ENCODE data around the gene RASAL2.

The RASAL2 gene

DNA sequence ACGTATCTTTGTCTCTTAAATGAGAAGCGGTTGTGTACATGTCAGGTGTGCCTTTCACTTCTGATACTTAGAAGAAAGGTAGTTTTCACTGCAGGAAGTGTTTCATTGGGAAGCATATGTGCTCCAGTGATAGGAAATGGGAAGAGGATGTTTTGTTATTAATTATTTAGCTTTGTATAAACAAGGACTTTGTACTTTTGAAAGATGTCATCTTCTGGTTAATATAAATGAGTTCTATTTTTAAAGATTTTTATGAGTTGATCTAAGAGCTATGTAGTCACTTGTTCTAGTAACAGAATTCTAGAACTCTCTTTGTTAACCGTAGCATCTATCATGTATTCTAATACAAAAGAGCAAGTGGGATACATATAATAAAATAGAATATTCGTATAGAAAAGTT, 130.5 kb downstream of the RASAL2 start:
- no peak for DNase-seq (ENCODE audit: low read depth, low spot score)
- Histone ChIP-seq H3K36me3 (ENCODE audit: insufficient read depth, low read length) (no peaks in the 10 kb centered on the region), H3K4me3 (no peak overlapping the region), H3K9ac (ENCODE audit: insufficient read length) (no peak overlapping the region), H3K9me3 (ENCODE audit: low read depth, low read length) (no peaks in the 10 kb centered on the region), H3K27ac (no peak overlapping the region)
- no peak for TF ChIP-seq EZH2 (IDR thresholded peaks at IDR 0.05)
- TF ChIP-seq POLR2AphosphoS5 (IDR thresholded peaks at IDR 0.05; ENCODE audit: borderline replicate concordance, low read depth, low read length) = no peak
- TF ChIP-seq FOXP2 (optimal IDR thresholded peaks at IDR 0.05; ENCODE audit: control extremely low read depth, extremely low read length, insufficient read depth) = no peak

DNA sequence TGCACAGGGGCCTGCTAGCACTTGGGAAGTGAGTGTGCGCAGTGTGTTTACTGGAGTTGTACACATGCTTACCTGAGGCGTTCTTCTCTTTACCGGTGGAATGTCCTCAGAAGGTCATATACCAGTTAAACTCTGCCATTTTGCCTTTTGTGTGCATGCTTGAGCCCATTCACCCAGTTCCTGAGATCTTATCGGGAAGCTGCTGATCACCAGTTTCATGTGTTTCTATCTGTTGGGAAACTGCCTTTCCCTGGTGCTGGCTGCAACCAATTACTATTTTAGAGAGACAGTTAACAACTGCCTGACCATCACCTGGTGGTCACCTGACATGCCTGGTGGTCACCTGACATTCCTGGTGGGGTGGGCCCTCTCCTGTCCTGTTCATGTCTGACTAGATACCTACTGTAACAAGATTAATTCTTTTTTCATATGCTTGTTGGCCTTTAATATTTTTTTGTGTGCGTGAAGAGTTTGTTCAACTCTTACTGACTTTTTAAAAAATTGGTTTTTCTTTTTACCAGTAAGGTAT, 137.0 kb downstream of the RASAL2 start:
- no peaks in the 10 kb centered on the region for H3K9me3 ChIP-seq (ENCODE audit: low read depth, low read length)
- DNase-seq (ENCODE audit: low read depth, low spot score) = no peak
- no peaks in the 10 kb centered on the region for H3K36me3 ChIP-seq (ENCODE audit: insufficient read depth, low read length)
- no peak overlapping the region for H3K4me3 ChIP-seq
- H3K27ac ChIP-seq = no peak overlapping the region
- no peak overlapping the region for H3K9ac ChIP-seq (ENCODE audit: insufficient read length)
- TF ChIP-seq EZH2 (IDR thresholded peaks at IDR 0.05) (no peak), FOXP2 (optimal IDR thresholded peaks at IDR 0.05; ENCODE audit: control extremely low read depth, extremely low read length, insufficient read depth) (no peak)

DNA sequence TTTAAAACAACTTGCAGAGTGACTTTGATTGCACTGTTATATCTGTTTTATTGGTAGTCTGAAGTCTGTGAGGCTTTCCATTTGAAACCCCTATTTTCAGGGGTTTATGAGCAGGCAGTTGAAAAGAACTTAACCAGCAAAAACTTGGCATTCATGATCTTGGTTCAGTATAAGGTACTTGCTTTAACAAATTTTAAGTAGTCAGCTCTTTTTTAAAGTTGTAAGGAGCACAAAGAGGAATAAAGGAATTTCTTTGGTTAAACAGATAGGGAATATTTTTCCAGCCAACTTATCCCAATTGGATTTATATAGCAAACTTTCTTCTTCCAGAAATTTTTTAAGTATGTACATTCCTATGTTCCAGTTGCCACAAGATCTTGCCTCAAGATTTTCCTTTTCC, 138.2 kb downstream of the RASAL2 start:
- Histone ChIP-seq H3K27ac (peak overlapping the region; percentile 67), H3K4me3 (no peak overlapping the region), H3K9ac (ENCODE audit: insufficient read length) (no peak overlapping the region), H3K36me3 (ENCODE audit: insufficient read depth, low read length) (no peaks in the 10 kb centered on the region), H3K9me3 (ENCODE audit: low read depth, low read length) (no peaks in the 10 kb centered on the region)
- no peak for DNase-seq (ENCODE audit: low read depth, low spot score)
- TF ChIP-seq POLR2AphosphoS5 (IDR thresholded peaks at IDR 0.05; ENCODE audit: borderline replicate concordance, low read depth, low read length) (no peak), FOXP2 (optimal IDR thresholded peaks at IDR 0.05; ENCODE audit: control extremely low read depth, extremely low read length, insufficient read depth) (no peak), EZH2 (IDR thresholded peaks at IDR 0.05) (no peak)

DNA sequence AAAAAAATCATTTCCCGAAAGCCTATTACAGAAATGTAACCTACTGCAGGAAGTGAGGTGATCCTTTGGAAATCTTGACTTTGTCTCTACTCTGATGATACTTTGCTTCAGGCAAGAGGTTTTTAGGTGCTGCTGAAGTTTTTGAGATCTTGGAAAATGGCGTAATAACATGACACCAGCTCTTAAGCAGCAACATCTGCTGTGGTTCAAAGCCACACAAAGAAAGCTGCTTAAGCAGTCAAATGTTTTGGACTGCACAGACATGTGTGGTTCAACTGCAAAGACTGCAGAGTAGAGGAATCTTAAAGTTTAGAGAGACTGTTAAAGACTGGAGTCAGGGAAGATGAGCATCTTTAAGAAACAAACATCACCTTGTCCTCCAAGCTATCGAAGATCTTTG, 139.0 kb downstream of the RASAL2 start:
- no peak overlapping the region for H3K9ac ChIP-seq (ENCODE audit: insufficient read length)
- no peaks in the 10 kb centered on the region for H3K36me3 ChIP-seq (ENCODE audit: insufficient read depth, low read length)
- H3K9me3 ChIP-seq (ENCODE audit: low read depth, low read length) = no peaks in the 10 kb centered on the region
- H3K4me3 ChIP-seq = no peak overlapping the region
- TF ChIP-seq EZH2 (IDR thresholded peaks at IDR 0.05) = no peak
- peak overlapping the region; percentile 67; the same call in 1 of the 2 replicates for H3K27ac ChIP-seq
- peak; percentile 55 for DNase-seq (ENCODE audit: low read depth, low spot score)

DNA sequence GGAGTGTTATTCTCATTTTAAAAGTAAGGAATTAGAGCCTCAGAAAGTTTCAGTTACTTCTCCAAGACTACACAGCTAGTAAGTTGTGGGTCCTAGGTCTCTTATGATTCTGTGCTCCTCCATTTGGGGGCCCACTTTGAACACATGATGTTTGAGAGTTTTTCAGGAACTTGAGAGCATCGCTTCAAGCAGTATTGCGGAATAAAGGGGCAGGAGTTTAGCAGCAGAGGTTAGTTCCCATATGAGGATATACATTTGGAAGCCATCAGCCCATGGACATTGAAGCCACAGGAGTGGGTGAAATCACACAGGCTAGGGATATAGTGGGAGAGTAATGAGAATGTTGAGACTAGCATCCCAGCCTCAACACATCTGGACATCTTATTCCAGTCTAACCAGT, 143.2 kb downstream of the RASAL2 start:
- Histone ChIP-seq H3K9ac (ENCODE audit: insufficient read length) (no peak overlapping the region), H3K36me3 (ENCODE audit: insufficient read depth, low read length) (no peaks in the 10 kb centered on the region), H3K27ac (no peak overlapping the region), H3K9me3 (ENCODE audit: low read depth, low read length) (no peaks in the 10 kb centered on the region), H3K4me3 (no peak overlapping the region)
- no peak for DNase-seq (ENCODE audit: low read depth, low spot score)
- TF ChIP-seq FOXP2 (optimal IDR thresholded peaks at IDR 0.05; ENCODE audit: control extremely low read depth, extremely low read length, insufficient read depth) (no peak), POLR2AphosphoS5 (IDR thresholded peaks at IDR 0.05; ENCODE audit: borderline replicate concordance, low read depth, low read length) (no peak), EZH2 (IDR thresholded peaks at IDR 0.05) (no peak)

DNA sequence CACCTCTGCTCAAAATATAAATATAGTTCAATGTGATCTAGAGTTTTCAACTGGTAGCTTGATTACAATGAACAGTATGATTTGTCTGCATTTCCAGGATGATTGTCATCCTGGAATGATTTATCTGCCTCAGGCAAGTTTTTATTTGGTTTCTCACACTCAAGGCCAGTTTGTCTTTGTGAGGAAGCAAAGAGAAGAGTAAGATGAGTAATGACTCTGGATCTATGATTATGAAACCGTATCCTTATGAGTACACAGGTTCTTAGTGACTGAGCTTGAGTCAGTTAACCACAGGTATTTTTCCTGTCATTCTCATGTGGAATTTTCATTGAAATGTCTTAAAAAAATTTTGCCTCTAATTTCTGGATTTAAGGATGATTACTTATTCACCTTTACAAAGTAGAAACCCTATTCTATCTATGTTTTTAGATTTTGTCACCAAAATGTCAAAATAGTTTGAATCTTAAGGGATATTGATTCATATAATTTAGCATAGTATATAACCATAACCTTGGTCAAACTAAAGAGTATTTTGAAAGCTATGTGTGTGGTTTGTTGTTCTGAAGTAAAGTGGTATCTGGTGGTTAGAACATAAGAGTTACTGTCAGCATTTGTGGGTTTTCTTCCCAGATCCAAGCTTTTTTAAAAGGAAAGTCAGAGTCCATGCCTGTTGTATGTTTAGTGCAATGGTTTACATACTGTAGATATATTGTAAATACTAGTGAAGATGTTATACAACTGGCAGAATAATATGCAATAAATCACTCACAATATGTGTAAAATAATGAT, 145.0 kb downstream of the RASAL2 start:
- Histone ChIP-seq H3K4me3 (no peak overlapping the region), H3K36me3 (ENCODE audit: insufficient read depth, low read length) (no peaks in the 10 kb centered on the region), H3K9me3 (ENCODE audit: low read depth, low read length) (no peaks in the 10 kb centered on the region), H3K27ac (no peak overlapping the region), H3K9ac (ENCODE audit: insufficient read length) (no peak overlapping the region)
- TF ChIP-seq POLR2AphosphoS5 (IDR thresholded peaks at IDR 0.05; ENCODE audit: borderline replicate concordance, low read depth, low read length) = no peak
- TF ChIP-seq FOXP2 (optimal IDR thresholded peaks at IDR 0.05; ENCODE audit: control extremely low read depth, extremely low read length, insufficient read depth) = no peak
- no peak for TF ChIP-seq EZH2 (IDR thresholded peaks at IDR 0.05)
- no peak for DNase-seq (ENCODE audit: low read depth, low spot score)

DNA sequence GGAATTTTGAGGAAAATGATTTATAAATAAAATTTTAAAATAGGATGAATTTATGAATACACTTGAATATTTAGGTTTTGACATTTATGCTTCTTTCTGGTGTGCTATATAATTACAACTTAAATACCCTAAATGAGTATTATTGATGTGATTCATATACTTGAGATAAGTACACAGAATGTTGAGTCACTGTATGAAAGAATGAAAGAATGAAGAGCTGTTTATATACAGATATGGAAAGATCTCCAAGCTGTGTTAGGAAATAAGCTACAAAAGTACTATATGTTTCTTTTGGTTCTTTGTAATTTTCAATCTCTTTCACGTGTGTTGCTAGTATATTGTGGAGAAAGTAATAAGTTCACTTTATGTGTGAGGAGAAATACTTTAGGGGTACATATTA, 147.2 kb downstream of the RASAL2 start:
- DNase-seq (ENCODE audit: low read depth, low spot score) = no peak
- H3K9me3 ChIP-seq (ENCODE audit: low read depth, low read length) = no peaks in the 10 kb centered on the region
- H3K36me3 ChIP-seq (ENCODE audit: insufficient read depth, low read length) = no peaks in the 10 kb centered on the region
- TF ChIP-seq EZH2 (IDR thresholded peaks at IDR 0.05) = no peak
- TF ChIP-seq POLR2AphosphoS5 (IDR thresholded peaks at IDR 0.05; ENCODE audit: borderline replicate concordance, low read depth, low read length) = no peak
- H3K27ac ChIP-seq = no peak overlapping the region
- H3K9ac ChIP-seq (ENCODE audit: insufficient read length) = no peak overlapping the region
- no peak overlapping the region for H3K4me3 ChIP-seq

DNA sequence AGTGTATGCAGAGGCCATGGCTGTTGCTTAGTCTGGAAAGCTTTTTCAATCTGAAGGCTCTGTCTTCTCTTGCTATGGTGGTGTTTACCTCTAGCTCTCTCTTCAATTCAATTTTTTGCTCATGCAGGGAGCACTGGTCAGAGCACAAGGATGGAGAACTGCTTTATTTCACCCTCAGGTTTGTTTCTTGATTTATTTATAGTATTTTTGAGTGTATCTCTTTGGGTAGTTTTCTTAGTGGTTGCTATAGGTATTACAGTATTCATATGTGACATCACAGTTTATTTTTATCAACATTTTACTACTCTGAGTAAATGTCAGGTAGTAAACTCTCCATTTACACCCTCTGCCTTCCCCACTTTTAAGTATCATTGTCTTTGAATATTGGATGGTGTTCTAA, 147.9 kb downstream of the RASAL2 start:
- TF ChIP-seq POLR2AphosphoS5 (IDR thresholded peaks at IDR 0.05; ENCODE audit: borderline replicate concordance, low read depth, low read length) = no peak
- no peak for TF ChIP-seq FOXP2 (optimal IDR thresholded peaks at IDR 0.05; ENCODE audit: control extremely low read depth, extremely low read length, insufficient read depth)
- TF ChIP-seq EZH2 (IDR thresholded peaks at IDR 0.05) = no peak
- H3K27ac ChIP-seq = no peak overlapping the region
- no peak overlapping the region for H3K4me3 ChIP-seq
- DNase-seq (ENCODE audit: low read depth, low spot score) = no peak
- H3K9me3 ChIP-seq (ENCODE audit: low read depth, low read length) = no peaks in the 10 kb centered on the region
- H3K36me3 ChIP-seq (ENCODE audit: insufficient read depth, low read length) = no peaks in the 10 kb centered on the region
- no peak overlapping the region for H3K9ac ChIP-seq (ENCODE audit: insufficient read length)

DNA sequence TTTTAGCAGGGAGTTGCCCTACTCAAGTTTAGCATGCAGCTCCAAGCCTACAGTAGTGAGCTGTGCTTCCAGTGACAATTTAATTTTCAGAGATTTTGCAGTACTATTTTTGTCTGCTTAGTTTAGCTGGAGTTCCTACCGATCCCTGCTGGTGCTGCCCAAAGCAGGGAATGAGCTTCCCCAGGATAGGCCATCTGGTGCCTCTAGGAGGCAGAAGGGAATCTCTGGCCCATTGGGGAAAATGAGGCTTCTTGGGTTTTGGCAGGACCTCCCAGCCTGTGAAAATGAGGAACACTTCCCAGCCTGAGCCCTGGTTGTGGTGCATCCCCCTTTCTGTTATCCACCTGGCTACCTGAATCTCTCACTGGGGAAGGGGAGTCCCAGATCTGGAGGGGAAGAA, 149.2 kb downstream of the RASAL2 start:
- Histone ChIP-seq H3K9me3 (ENCODE audit: low read depth, low read length) (no peaks in the 10 kb centered on the region), H3K27ac (no peak overlapping the region), H3K9ac (ENCODE audit: insufficient read length) (no peak overlapping the region), H3K4me3 (no peak overlapping the region), H3K36me3 (ENCODE audit: insufficient read depth, low read length) (no peaks in the 10 kb centered on the region)
- no peak for DNase-seq (ENCODE audit: low read depth, low spot score)
- no peak for TF ChIP-seq FOXP2 (optimal IDR thresholded peaks at IDR 0.05; ENCODE audit: control extremely low read depth, extremely low read length, insufficient read depth)
- TF ChIP-seq POLR2AphosphoS5 (IDR thresholded peaks at IDR 0.05; ENCODE audit: borderline replicate concordance, low read depth, low read length) = no peak
- TF ChIP-seq EZH2 (IDR thresholded peaks at IDR 0.05) = no peak
